ENCODE data around the gene SERTM1. TPM values are rescaled to one million over a fixed set of nuclear protein-coding genes. Genes with fewer than 3 reads are reported as not detected.

Gene SERTM1
- total and polyA plus RNA-seq, 4 donors: 2.9 to 14.3 (median 7.4) TPM

DNA sequence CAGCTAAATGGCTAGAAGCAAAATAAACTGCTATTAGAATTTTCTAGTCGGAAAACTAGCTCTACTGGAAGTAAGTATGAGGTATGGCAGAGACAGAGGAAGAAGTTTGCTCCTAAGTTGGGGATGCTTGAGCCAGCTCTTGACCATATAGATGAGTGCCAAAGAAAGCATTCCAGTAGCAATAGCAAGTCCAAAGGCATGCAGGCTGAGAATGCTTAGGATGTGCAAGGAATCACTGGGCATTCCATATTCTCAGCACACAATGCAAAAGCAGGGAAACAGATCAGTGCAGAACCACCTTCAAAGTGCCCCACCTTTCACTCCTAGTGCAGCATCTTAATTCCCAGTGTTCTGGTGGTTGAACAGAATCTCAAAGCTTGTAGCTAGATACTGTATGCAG is 32.9 kb downstream of the SERTM1 start:
- Histone ChIP-seq H3K27me3 (ENCODE audit: control insufficient read depth, insufficient read depth, low read length) (no peaks in the 10 kb centered on the region), H3K36me3 (ENCODE audit: control insufficient read depth, insufficient read depth, low read length) (no peaks in the 10 kb centered on the region), H3K27ac (ENCODE audit: low read depth, low read length) (no peak overlapping the region), H3K4me3 (ENCODE audit: low read depth, low read length) (no peak overlapping the region), H3K4me1 (ENCODE audit: control insufficient read depth, insufficient read depth, low read length) (no peaks in the 10 kb centered on the region), H3K9me3 (ENCODE audit: control insufficient read depth, insufficient read depth, low read length) (no peaks in the 10 kb centered on the region)
- 86% methylated on average over 1 of the region's 1 CpG for WGBS (ENCODE audit: insufficient coverage)
- DNase-seq (ENCODE audit: low read depth in 4 of 6, low spot score in 6 of 6): no peak

DNA sequence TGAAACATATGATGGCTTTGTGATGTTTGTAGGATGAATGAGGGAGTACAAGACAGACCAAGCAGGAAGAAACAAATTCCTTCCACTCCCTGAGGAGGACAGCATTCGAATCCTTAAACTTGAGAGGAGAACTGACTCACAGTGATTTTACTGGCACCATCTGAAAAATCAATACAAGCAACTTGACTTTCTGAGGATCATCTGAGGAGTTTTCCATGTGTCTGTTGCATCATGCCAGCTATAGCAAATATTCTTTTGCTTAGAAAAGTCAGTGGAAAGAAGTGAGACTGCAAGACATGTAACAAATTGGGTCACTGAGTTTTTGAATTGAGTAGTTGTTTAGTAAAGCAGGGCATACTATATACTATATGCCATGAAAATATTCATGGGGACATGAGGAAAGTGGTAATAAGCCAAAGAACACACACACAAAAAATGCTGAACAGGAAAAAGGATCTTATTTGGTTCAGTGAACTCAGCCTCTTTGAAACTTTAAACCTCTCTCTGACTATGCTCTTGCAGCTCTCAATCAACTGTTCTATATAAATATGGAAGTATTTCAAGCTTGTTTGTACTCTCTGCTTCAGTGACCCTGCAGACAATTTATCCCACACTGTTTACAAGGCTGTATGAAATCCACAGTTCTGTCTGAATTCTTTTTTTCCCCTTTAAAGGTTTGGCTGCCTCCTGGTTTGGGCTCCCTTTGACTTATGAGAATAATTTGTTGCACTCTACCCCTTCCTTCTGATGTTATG is 35.5 kb downstream of the SERTM1 start:
- H3K4me3 ChIP-seq (ENCODE audit: low read depth, low read length): no peak overlapping the region
- H3K27ac ChIP-seq (ENCODE audit: low read depth, low read length): no peak overlapping the region
- 100% methylated on average over 1 of the region's 1 CpG for WGBS (ENCODE audit: insufficient coverage)
- no peaks in the 10 kb centered on the region for H3K36me3 ChIP-seq (ENCODE audit: control insufficient read depth, insufficient read depth, low read length)
- H3K9me3 ChIP-seq (ENCODE audit: control insufficient read depth, insufficient read depth, low read length): no peaks in the 10 kb centered on the region
- DNase-seq (ENCODE audit: low read depth in 4 of 6, low spot score in 6 of 6): no peak
- H3K4me1 ChIP-seq (ENCODE audit: control insufficient read depth, insufficient read depth, low read length): no peaks in the 10 kb centered on the region
- H3K27me3 ChIP-seq (ENCODE audit: control insufficient read depth, insufficient read depth, low read length): no peaks in the 10 kb centered on the region

DNA sequence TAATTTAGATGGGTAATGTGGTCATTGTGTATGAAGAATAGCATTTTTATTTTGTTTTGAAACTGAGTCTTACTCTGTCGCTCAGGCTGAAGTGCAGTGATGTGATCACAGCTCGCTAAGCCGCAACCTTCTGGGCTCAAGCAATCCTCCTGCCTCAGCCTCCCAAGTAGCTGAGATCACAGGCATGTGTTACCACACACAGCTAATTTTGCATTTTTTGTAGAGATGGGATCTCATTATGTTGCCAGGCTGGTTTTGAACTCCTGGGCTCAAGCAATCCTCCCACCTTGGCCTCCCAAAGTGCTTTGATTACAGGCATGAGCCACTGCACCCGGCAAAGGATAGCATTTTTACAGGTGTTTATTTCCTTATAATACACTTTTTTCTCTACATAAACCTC is 36.6 kb downstream of the SERTM1 start:
- no peak for DNase-seq (ENCODE audit: low read depth in 4 of 6, low spot score in 6 of 6)
- WGBS (ENCODE audit: insufficient coverage): 100% methylated on average over 3 of the region's 4 CpGs
- H3K9me3 ChIP-seq (ENCODE audit: control insufficient read depth, insufficient read depth, low read length): no peaks in the 10 kb centered on the region
- no peaks in the 10 kb centered on the region for H3K36me3 ChIP-seq (ENCODE audit: control insufficient read depth, insufficient read depth, low read length)
- H3K27ac ChIP-seq (ENCODE audit: low read depth, low read length): no peak overlapping the region
- no peaks in the 10 kb centered on the region for H3K4me1 ChIP-seq (ENCODE audit: control insufficient read depth, insufficient read depth, low read length)
- no peaks in the 10 kb centered on the region for H3K27me3 ChIP-seq (ENCODE audit: control insufficient read depth, insufficient read depth, low read length)
- no peak overlapping the region for H3K4me3 ChIP-seq (ENCODE audit: low read depth, low read length)

DNA sequence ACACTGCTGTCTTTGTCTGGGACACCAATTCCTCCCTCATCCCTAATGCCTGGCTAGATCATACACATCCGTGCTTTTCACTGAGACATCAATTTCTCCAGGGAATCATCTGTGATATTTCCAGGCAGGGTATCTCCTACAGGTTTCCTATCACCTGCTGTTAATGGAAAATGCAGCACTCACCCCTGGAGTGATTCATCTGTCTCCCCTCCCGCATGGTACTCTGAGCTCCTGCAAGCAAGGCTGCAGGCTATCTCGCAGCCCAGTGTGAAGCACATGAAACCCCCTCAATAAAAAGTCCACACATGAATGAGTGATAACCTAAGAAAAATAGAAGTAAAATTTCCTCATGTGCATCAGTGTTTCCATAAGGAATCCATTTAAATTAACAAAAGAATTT is 38.5 kb downstream of the SERTM1 start:
- Histone ChIP-seq H3K27me3 (ENCODE audit: control insufficient read depth, insufficient read depth, low read length) (no peaks in the 10 kb centered on the region), H3K9me3 (ENCODE audit: control insufficient read depth, insufficient read depth, low read length) (no peaks in the 10 kb centered on the region), H3K27ac (ENCODE audit: low read depth, low read length) (no peak overlapping the region), H3K4me3 (ENCODE audit: low read depth, low read length) (no peak overlapping the region), H3K4me1 (ENCODE audit: control insufficient read depth, insufficient read depth, low read length) (no peaks in the 10 kb centered on the region), H3K36me3 (ENCODE audit: control insufficient read depth, insufficient read depth, low read length) (no peaks in the 10 kb centered on the region)
- no peak for DNase-seq (ENCODE audit: low read depth in 4 of 6, low spot score in 6 of 6)
- WGBS (ENCODE audit: insufficient coverage): 56% methylated on average over 1 of the region's 3 CpGs

DNA sequence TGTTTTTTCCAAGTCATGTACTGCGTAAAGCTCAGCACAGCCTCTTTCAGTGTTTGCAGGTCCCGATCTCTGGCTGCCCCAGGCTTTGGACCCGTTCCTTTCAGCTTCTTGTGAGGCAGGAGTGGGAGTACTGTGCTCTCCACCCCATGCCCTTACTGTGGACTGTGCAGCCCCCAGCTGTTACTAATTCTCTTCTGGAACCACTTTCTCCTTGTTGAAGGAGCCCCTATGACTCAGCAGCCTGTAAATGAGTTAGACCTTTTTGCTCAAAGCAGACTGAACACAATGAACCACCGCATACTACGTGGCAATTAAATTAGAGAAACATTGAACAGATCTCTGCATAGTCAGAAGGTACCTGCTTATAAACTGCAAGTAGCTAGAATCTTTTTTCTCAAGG is 39.0 kb downstream of the SERTM1 start:
- Histone ChIP-seq H3K9me3 (ENCODE audit: control insufficient read depth, insufficient read depth, low read length) (no peaks in the 10 kb centered on the region), H3K27me3 (ENCODE audit: control insufficient read depth, insufficient read depth, low read length) (no peaks in the 10 kb centered on the region), H3K4me1 (ENCODE audit: control insufficient read depth, insufficient read depth, low read length) (no peaks in the 10 kb centered on the region), H3K27ac (ENCODE audit: low read depth, low read length) (no peak overlapping the region), H3K36me3 (ENCODE audit: control insufficient read depth, insufficient read depth, low read length) (no peaks in the 10 kb centered on the region), H3K4me3 (ENCODE audit: low read depth, low read length) (no peak overlapping the region)
- WGBS (ENCODE audit: insufficient coverage): 70% methylated on average over 3 of the region's 5 CpGs
- peak in 2 of 6 donors; percentile 22 to 28 for DNase-seq (ENCODE audit: low read depth in 4 of 6, low spot score in 6 of 6)

DNA sequence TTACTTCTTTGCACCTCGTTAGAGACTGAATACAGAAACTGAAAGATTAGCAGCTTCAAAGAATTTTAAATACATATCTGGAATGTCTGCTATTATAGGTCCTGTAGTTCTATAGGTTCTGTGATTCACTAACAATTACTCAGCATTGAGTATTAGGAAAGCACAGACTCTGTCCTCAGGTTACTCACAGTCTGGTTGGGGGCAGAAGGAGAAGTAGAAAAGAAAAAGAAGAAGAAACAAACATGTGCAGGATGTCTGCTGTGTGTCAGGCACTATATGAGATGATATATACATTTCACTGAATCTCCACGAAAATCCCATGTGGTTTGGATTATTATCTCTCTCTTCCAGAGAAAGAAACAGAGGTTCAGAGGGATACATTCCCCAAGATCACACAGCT is 40.1 kb downstream of the SERTM1 start:
- DNase-seq (ENCODE audit: low read depth in 4 of 6, low spot score in 6 of 6): no peak
- WGBS (ENCODE audit: insufficient coverage): no CpG with 5 or more reads among the region's 2 CpGs
- no peaks in the 10 kb centered on the region for H3K9me3 ChIP-seq (ENCODE audit: control insufficient read depth, insufficient read depth, low read length)

DNA sequence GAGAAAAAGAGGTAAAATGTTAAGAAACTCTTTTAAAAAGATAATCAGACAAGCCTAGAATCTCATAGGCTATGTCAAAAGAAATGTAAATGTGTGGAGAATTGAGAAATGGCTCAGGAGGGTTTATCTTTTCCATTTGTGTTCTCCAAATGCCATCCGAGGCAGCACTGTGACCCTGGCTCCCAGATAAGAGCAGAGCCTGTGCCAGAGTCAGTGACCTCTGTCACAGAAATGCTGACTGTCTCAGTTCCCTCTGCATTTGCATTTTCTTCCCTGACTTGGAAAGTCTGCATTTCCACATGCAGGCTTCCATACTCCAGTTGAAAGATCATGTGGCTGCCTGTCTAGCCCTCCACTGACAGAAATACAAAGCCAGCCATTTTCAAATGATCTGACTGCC is 42.0 kb downstream of the SERTM1 start:
- no peaks in the 10 kb centered on the region for H3K4me1 ChIP-seq (ENCODE audit: control insufficient read depth, insufficient read depth, low read length)
- no peak overlapping the region for H3K4me3 ChIP-seq (ENCODE audit: low read depth, low read length)
- no peaks in the 10 kb centered on the region for H3K27me3 ChIP-seq (ENCODE audit: control insufficient read depth, insufficient read depth, low read length)
- no peaks in the 10 kb centered on the region for H3K36me3 ChIP-seq (ENCODE audit: control insufficient read depth, insufficient read depth, low read length)
- H3K27ac ChIP-seq (ENCODE audit: low read depth, low read length): no peak overlapping the region
- H3K9me3 ChIP-seq (ENCODE audit: control insufficient read depth, insufficient read depth, low read length): no peaks in the 10 kb centered on the region
- no peak for DNase-seq (ENCODE audit: low read depth in 4 of 6, low spot score in 6 of 6)
- 36% methylated on average over 1 of the region's 1 CpG for WGBS (ENCODE audit: insufficient coverage)

More for the DNA sequence above, 40.1 kb downstream of the SERTM1 start:
- Histone ChIP-seq H3K27ac (ENCODE audit: low read depth, low read length) (no peak overlapping the region), H3K4me1 (ENCODE audit: control insufficient read depth, insufficient read depth, low read length) (no peaks in the 10 kb centered on the region), H3K36me3 (ENCODE audit: control insufficient read depth, insufficient read depth, low read length) (no peaks in the 10 kb centered on the region), H3K27me3 (ENCODE audit: control insufficient read depth, insufficient read depth, low read length) (no peaks in the 10 kb centered on the region), H3K4me3 (ENCODE audit: low read depth, low read length) (no peak overlapping the region)

DNA sequence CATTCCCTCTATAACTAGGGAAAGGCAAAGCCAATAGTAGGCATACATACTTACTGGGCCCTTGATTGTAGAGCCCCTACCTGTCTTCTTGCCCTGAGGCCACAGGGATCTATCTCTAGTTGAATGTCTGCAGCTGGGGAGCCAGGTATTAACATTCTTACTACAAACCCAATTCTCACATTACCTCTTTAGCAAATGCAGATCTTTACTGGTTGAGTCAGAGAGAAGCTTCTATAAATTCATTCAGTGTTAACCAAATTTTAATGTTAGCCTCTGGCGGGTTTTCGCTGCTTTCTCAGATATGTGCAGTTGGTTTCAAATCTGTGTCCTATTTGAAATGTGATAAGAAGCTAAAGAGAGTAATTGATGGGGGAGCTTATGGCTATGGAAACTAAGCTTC is 43.2 kb downstream of the SERTM1 start:
- Histone ChIP-seq H3K9me3 (ENCODE audit: control insufficient read depth, insufficient read depth, low read length) (no peaks in the 10 kb centered on the region), H3K27me3 (ENCODE audit: control insufficient read depth, insufficient read depth, low read length) (no peaks in the 10 kb centered on the region), H3K4me1 (ENCODE audit: control insufficient read depth, insufficient read depth, low read length) (no peaks in the 10 kb centered on the region), H3K27ac (ENCODE audit: low read depth, low read length) (no peak overlapping the region), H3K4me3 (ENCODE audit: low read depth, low read length) (no peak overlapping the region), H3K36me3 (ENCODE audit: control insufficient read depth, insufficient read depth, low read length) (no peaks in the 10 kb centered on the region)
- no CpG with 5 or more reads among the region's 2 CpGs for WGBS (ENCODE audit: insufficient coverage)
- DNase-seq (ENCODE audit: low read depth in 4 of 6, low spot score in 6 of 6): no peak

DNA sequence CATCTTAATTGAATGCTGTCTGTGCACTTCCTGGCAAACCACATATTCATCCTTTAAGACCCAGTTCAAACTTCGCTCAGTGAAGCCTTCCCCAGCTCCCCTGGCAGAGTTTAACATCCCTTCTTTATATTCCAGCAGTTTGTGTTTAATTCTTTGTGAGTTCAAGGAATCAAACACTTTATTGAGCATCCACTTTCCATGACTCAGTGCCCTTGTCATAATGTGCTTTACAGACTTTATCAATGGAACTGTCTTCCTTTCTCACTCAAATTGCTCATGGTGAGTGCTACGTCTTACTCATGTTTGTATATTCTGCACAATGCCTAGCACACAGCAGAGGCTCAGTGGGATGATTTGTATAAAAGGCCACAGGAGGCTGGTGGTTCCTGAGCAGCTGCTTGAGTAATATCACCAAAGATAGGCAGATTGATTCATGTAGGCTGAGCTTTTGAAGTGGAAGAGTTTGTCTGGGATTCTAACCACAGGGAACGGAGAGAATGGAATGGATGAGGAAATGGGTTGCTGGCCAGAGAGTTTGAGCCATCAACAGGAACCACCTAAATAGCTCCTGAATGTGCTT is 44.2 kb downstream of the SERTM1 start:
- Histone ChIP-seq H3K27me3 (ENCODE audit: control insufficient read depth, insufficient read depth, low read length) (no peaks in the 10 kb centered on the region), H3K4me1 (ENCODE audit: control insufficient read depth, insufficient read depth, low read length) (no peaks in the 10 kb centered on the region), H3K27ac (ENCODE audit: low read depth, low read length) (no peak overlapping the region), H3K4me3 (ENCODE audit: low read depth, low read length) (no peak overlapping the region), H3K9me3 (ENCODE audit: control insufficient read depth, insufficient read depth, low read length) (no peaks in the 10 kb centered on the region), H3K36me3 (ENCODE audit: control insufficient read depth, insufficient read depth, low read length) (no peaks in the 10 kb centered on the region)
- WGBS (ENCODE audit: insufficient coverage): 60% methylated on average over 1 of the region's 3 CpGs
- no peak for DNase-seq (ENCODE audit: low read depth in 4 of 6, low spot score in 6 of 6)

DNA sequence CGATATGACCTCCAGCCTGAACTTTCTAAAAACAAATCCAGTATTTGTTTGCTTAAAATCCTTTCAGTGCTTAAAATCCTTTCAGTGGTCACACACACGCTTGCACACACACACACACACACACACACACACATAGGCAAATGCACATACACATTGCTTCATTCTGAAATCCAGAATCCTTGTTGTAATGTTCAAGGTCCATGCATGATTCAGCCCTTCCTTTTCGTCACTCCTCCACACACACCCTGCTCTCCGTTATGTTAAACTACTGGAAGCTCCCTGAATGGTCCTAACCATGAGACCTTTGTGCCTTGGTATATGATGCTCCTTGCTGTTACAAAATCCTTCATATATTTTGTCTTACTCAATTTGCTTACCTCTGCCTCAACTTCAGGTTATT is 44.9 kb downstream of the SERTM1 start:
- Histone ChIP-seq H3K9me3 (ENCODE audit: control insufficient read depth, insufficient read depth, low read length) (no peaks in the 10 kb centered on the region), H3K4me3 (ENCODE audit: low read depth, low read length) (no peak overlapping the region), H3K27ac (ENCODE audit: low read depth, low read length) (no peak overlapping the region), H3K27me3 (ENCODE audit: control insufficient read depth, insufficient read depth, low read length) (no peaks in the 10 kb centered on the region), H3K36me3 (ENCODE audit: control insufficient read depth, insufficient read depth, low read length) (no peaks in the 10 kb centered on the region), H3K4me1 (ENCODE audit: control insufficient read depth, insufficient read depth, low read length) (no peaks in the 10 kb centered on the region)
- no peak for DNase-seq (ENCODE audit: low read depth in 4 of 6, low spot score in 6 of 6)
- 93% methylated on average over 4 of the region's 4 CpGs for WGBS (ENCODE audit: insufficient coverage)

All from spinal cord (tissue), 10 donors.